Astrocyte of the hippocampus (primary cell): ENCODE data around the gene LRRC1.

Experiments used
- DNase-seq: peaks from one replicate; pipeline ENCODE4 v3.0.0; 2011; ENCODE audit warnings: low read depth, low spot score

The LRRC1 gene

GRCh38 chr6:53846250-53846649, 51.4 kb downstream of the LRRC1 start:
- no peak for DNase-seq

DNA sequence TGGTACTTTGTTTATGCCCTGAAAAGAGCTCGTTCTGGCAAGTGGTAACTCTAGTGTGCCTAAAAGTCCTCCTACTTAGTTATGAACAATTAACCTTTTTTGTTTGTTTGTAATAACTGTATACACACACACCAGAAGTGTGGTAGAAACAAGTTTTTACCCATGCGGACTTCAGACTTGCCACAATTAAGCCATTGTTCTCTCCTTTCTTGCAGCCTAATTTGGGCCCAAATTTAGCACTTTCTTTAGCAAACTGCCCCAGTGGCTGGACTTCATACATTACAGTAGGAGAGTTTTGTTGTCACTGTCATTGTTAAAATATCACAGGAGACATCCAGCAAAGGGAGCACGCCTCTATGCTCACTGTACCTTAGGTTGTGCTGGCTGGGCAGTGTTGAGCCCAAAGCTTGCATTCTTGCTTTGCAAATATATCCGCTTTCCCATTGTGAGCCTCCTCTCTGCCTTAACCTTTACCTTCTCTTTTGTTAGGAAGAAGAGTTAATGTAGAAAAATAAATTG, 53.0 kb downstream of the LRRC1 start:
- no peak for DNase-seq

DNA sequence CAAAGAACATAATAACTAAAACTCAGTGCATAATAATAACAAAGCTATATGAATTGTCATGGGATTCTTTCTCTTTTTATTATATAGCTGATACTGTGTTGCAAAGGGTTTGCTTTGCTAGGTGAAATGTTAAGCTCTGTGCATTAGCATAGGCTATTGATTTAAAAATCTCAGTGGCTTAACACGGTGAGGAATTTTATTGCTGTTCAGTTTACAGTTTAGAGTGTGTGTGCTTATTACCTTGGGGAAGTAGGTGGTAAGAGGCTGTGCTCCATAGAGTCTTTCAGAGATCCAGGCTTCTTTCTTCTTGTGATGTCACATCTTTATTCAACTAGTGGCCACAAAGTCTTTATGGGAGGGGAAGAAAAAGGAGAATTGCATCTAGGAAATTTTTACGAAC, 55.7 kb downstream of the LRRC1 start:
- DNase-seq: no peak

DNA sequence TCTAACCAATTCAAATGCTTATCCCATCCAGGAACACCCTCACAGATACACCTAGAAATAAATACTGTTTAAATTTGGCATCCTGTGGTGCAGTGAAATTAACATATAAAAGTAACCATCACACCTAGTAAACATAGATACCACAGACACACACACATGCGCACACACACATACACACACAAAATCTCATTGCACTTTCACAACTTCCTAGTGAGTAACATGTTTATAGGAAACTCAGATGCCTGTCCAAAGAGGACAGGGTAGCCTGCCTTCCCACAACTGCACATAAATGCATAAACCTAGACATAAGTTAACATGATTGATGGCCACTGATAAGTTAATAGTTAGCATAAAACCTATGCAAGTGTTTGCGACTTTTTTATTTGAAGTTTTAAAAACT, 56.8 kb downstream of the LRRC1 start:
- no peak for DNase-seq

DNA sequence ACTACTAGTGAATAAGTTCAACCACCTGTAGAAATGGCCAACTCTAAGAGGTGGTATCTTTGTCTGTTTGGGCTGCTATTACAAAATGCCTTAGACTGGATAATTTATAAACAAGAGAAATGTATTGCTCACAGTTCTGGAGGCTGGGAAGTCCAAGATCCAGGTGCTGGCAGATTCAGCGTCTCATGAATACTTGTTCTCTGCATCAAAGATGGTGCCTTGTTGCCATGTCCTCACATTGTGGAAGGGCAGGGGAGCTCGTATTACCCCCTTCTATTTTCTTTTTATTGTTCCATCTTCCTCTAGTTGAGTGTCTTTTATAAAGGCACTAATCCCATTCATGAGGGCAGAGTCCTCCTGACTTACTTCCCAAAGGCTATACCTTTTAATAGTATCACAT, 58.0 kb downstream of the LRRC1 start:
- DNase-seq: no peak

DNA sequence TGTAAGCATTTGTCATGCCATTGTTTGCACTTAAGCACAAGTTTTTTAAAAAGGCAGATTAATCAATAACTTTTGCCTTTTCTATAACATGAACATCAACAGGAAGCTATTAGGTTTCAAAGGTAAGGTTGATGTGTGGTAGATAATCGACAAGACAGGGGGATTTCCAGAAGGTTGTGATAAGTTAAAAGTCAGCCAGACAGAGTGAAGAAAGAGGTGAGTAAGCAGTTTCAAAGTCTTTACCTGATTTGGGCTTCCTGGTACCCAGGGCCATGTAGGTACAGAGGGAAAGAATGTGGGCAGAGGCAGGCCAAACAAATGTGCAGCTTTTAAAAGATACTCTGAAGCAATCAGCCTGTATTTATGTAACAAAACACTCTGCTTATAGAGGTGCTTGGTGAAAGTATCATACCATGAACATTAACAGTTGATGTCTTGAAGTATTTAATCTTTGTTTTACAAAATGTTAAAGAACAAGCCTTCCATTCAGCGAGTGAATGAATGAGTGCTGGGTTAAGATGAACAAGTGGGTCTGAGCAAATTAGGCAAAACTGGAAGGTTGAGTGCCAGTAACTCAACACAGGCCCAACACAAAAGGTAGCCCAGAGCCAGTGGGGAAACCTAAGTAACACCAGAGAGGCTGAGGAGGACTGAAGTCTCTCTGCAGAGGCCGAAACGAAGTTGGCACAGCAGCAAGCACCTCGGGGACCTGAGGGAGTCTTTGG, 60.2 kb downstream of the LRRC1 start:
- no peak for DNase-seq

DNA sequence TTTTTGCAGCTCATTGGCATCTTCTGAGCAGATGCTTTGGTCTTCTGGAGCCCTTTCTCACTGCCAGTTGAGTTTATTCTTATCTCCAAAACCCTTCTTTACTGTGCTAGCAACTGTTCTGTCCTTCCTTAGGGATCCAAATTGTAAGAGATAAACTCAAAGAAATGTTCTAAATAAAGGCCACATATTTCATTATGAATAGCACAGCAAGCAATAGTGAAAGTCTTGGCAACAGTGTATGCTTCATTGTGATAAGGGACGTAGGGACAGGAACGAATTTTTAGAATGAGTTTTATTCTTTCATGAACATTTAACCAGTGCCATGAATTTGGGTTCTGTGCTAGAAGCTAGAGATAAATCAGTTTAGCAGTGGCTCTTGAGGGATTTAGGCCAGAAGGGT, 61.1 kb downstream of the LRRC1 start:
- DNase-seq: no peak

DNA sequence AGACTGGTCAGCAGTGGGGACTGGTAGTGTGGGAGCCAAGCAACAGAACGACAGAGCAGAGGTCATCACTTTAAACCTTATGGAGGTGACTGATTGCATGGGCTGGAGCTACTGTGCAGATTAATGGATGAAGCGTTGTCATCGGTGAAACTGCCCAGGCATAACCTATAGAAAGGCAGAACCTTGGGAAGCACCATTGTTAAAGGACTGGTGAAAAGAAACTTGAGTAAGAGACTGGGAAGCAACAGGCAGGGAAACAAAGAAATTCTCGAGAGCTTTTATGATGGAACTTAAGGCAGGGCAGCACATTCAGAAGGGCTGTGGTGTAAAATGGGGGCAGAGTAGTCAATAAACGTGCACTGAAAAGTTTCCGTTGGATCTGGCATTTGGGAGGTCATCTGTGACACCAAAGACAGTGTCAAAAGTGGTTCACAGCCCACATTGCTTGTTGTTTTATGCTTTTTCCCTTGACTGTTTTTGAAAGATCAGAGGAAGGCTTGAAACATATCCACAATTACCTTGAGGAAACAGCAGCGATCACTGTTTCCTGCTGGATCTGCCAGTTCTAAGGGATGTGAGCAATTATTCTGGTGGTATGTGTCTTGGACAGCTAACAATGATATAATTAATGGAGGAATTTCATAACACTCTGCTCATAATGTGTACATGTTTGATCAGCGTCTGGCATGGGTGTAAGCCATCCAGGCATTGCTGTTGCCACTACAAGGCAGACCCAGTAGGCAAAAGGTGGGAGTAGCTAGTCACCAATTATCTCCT, 62.7 kb downstream of the LRRC1 start:
- DNase-seq: peak; percentile 9

DNA sequence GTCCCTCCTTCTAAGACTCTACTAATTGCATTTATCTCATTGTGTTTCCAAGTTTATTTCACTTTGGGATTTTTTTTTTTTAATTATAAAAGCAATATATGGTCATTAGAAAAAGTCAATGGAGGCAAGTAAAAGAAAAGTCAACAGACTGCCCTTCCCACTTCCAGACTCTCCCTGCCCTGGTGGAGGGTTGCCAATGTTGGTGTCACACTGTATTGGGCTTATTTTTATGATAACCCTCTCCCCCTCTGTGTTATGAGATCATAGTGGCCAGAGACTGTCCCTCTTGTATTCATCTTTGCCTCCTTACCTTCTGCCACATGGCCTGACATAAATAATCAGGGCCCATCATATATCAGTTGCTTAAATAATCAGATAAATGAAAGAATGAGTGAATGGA, 63.4 kb downstream of the LRRC1 start:
- no peak for DNase-seq

GRCh38 chr6:53858913-53859312, 64.1 kb downstream of the LRRC1 start:
- DNase-seq: no peak

DNA sequence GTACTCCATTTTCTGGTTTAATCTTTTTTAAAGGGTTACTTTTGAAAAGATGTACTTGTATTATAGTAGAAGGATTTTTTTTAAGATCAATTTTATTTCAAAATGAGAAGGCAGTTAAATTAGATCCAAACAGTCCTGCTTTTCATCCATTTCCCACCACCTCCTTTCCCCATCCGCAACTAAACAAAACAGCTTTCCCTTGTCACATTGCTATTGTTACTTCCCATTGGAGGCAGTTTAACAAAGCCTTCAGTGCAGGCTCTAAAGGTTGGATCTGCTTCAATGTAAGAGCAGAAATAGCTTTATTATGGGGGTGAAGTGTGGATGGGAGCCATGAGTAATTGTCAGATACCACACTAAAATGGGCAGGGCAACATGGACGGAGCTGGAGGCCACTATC, 65.7 kb downstream of the LRRC1 start:
- no peak for DNase-seq

- no peak for DNase-seq
These were observed 66.7 kb downstream of the LRRC1 start for GRCh38 chr6:53861518-53861917.

- peak; percentile 75 for DNase-seq
These were observed 68.1 kb downstream of the LRRC1 start for GRCh38 chr6:53862662-53863462.

- DNase-seq: no peak
These were observed 70.0 kb downstream of the LRRC1 start for GRCh38 chr6:53864781-53865180.

DNA sequence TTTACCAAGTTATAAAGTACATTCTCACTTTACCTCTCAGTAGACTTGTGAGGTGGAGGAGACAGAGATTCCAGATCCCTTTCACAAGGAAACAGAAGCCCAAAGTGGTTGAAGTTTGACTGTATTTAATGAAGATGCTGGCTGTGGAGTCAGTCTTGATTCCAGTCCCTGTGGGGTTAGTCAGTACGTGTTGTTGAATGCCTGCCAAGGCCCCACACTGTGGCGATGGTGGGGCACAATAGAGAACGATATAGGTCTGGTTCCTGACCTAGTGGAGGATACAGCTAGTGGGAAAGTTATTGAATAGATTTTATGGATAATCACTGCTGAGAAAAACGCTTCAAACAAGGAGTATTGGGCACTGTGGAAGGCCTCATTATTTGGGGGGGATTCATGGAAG, 71.4 kb downstream of the LRRC1 start:
- peak; percentile 49 for DNase-seq

DNA sequence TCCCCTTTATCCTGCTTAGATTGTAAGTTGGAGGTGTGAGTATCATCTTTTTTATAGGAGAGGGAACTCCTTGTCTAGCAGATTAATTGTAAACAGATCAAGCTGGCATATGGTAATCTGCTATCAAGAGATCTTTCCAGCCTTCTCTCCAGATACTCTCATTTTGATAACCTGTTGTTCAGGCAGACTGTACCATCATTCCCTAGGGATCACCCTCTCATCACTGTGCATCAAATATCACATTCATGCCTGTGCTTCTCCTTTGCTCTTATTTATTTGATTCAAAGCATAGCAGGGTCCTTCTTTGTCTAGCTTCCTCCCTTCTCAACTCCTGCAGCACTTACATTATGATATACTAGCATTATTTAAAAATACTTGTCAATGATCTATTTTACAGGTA, 73.8 kb downstream of the LRRC1 start:
- DNase-seq: no peak

DNA sequence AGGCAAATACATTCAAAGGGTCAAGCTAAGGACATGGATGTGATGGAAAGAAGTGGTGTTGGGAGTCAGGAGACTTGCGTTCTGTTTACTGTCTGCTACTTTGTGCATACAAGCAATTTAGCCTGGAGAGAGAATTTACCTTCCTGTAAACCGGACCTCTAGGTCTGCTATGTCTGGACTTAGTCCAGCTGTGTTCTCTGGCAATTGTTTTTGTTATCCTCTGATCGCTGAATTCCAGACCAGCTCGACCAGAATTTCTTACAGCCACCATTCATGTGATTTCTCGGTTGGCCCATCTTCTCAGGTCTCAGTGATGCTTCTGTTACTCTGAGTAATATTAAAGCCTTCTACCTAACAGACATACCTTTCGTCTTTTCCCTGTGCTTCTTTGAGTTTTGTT, 75.2 kb downstream of the LRRC1 start:
- DNase-seq: peak; percentile 59

GRCh38 chr6:53873922-53874321, 79.1 kb downstream of the LRRC1 start:
- no peak for DNase-seq

DNA sequence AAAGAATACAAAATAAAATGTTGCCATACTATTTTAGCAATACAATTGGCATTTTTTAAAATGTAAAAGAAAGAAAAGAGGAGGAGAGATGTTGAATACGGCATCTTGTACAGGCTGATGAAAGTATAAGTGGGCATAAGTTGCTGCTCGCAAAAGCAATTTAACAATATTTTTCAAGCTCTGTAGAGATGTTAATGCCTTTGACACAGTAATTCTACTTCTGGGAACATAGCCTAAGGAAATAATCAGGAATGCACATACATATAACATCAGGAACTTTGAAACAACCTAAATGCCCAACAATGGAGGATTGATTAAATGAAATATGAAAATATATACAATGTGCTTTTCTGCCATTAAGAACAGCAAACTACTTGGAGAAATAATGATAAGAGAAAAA, 80.2 kb downstream of the LRRC1 start:
- DNase-seq: no peak

DNA sequence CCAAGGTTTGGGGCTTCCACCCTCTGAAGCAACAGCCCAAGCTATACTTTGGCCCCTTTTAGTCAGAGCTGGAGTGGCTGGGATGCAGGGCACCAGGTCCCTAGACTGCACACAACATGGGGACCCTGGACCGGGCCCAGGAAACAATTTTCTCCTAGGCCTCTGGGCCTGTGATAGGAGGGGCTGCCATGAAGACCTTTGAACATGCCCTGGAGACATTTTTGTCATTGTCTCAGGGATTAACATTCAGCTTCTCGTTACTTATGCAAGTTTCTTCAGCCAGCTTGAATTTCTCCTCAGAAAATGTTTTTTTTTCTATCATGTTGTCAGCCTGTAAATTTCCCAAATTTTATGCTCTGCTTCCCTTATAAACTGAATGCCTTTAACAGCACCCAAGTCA, 82.3 kb downstream of the LRRC1 start:
- DNase-seq: no peak

DNA sequence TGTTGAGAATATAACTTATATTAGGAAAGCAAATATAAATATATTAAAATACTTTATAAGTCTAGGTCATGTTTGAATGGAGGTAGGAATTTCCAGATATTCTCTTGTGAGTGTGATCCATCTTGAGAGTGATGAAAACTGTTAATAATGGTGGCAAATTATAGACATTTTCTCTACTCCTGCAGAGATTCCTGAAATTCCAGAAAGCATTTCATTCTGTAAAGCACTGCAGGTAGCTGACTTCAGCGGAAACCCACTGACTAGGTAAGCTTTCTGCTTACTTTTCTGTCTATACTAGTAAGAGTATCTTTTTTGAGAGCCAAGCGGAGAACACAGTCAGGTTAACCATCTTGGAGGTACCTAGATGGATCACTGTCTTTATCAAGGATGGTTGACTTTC, 84.0 kb downstream of the LRRC1 start:
- no peak for DNase-seq

- DNase-seq: no peak
These were observed 84.8 kb downstream of the LRRC1 start for GRCh38 chr6:53879608-53880007.
